ENCODE results near the gene PADI2. TPM values are rescaled to one million over a fixed set of nuclear protein-coding genes. Genes with fewer than 3 reads are reported as not detected.

PADI2 gene
- total RNA-seq, 4 donors from 2014 or later: 2.2 to 26.7 (median 15.3) TPM

DNA sequence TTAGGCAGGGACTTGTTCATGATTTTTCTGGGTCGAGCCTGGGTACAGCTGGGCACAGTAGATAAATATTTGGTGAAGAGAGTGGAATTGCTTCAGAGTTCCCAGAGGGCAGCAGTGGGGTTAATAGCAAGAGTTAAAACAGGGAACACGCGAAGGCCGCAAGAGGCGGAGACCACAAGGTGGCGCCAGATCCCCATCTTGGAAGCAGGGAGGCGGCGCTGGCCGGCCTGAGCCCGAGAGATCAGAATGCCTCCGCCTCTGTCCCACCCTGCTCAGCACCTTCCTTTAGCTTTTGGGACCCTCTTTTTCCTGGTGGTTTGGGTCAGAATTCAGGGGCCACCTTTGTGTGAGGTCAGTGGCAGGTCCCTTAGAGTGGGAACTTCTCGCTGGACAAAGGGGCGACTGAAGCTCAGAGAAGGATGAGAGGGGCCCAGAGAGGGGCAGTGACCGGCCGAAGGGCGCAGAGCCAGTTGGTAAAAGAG lies 6.5 kb upstream of the PADI2 start:
- intact Hi-C loops (cut with DNase I; ENCODE audit: low total_unique reads): loop anchor here (10.0 kb wide), 1 partner anchor 209 kb away; no protein-coding TSS in a partner anchor
- no peak overlapping the region for H3K4me3 ChIP-seq (ENCODE audit: low read depth, poor library complexity, severe bottlenecking)
- TF ChIP-seq, protein P1, sequence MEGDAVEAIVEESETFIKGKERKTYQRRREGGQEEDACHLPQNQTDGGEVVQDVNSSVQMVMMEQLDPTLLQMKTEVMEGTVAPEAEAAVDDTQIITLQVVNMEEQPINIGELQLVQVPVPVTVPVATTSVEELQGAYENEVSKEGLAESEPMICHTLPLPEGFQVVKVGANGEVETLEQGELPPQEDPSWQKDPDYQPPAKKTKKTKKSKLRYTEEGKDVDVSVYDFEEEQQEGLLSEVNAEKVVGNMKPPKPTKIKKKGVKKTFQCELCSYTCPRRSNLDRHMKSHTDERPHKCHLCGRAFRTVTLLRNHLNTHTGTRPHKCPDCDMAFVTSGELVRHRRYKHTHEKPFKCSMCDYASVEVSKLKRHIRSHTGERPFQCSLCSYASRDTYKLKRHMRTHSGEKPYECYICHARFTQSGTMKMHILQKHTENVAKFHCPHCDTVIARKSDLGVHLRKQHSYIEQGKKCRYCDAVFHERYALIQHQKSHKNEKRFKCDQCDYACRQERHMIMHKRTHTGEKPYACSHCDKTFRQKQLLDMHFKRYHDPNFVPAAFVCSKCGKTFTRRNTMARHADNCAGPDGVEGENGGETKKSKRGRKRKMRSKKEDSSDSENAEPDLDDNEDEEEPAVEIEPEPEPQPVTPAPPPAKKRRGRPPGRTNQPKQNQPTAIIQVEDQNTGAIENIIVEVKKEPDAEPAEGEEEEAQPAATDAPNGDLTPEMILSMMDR (IDR thresholded peaks at IDR 0.05): no peak
- no peak for TF ChIP-seq POLR2A (IDR thresholded peaks at IDR 0.05)
- WGBS, 2 donors: 12% methylated on average over 16 of the region's 16 CpGs
- peak; percentile 78 to 97 for DNase-seq (ENCODE audit: low spot score in 2 of 2)

DNA sequence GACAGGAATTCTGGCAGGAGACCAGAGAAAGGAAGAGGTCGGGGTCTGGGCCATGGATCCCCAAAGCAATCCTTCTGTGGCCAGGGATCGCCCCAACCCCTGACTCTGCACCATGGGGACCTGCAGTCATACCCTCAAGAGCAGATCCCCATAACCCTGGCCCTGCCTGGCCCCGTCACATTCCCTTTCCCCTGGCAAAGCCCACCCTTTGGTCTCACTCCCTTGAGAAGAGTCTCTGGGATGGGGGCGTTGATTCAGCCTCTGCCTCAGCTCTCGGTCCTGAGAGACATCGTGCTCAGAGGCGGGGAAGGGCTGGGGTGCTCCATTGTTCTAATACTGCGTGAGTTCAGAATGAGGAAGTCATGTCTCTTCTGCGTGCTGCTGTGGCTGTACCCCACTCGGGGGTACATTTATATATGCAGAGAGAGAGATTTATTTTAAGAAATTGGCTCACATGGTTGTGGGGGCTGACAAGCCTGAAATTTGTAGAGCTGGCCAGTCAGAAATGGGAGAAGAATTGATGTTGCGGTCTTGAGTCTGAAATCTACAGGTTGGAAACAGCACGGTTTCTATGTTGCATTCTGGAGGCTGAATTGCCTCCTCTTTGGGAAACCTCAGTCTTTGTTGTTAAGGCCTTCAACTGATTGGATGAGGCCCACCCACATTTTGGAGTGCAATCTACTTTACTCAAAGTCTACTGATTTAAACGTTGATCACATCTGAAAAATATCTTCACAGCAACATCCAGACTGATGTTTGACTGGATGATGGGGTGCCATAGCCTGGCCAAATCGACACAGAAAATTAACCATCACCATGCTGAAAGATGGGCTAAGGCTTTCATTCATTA lies 4.2 kb upstream of the PADI2 start:
- H3K4me3 ChIP-seq (ENCODE audit: low read depth, poor library complexity, severe bottlenecking): no peak overlapping the region
- 70 to 72% methylated on average over 14 of the region's 14 CpGs for WGBS, 2 donors
- intact Hi-C loops (cut with DNase I; ENCODE audit: low total_unique reads): loop anchor here (10.0 kb wide), 1 partner anchor 211 kb away; no protein-coding TSS in a partner anchor
- no peak for TF ChIP-seq POLR2A (IDR thresholded peaks at IDR 0.05)
- TF ChIP-seq, protein P1 (IDR thresholded peaks at IDR 0.05): no peak
- DNase-seq (ENCODE audit: low spot score in 2 of 2): no peak

DNA sequence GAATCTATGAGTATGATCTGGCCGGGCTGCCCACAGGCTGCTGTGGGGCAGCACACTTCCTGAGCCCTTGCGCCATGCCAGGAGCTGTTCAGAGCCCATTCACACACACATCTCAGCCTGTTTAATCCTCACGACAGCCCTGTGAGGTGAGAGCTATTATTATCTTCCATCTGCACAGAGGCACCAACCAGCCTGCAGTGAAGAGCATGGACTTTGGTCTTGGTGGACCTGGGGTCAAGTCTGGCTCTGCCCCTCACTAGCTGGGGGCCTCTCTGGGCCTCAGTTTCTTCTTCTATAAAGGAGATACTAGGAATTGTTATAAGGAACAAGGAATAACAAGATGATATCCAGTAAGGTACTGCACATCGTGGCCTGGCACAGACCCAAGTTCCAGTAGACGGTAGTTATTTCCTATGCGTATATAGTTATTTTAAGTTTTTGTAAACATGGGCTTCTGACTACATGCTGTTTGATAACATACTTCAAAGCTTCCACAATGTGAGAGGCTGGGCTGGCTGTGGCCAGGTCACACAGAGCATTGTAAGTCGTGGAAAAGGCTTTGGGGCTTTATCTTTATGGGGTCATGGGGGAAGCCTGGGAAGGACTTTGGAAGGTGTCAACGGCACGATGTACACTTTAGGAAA lies 3.4 kb upstream of the PADI2 start:
- whole genome bisulfite sequencing, 2 donors: 44 to 51% methylated on average over 9 of the region's 9 CpGs
- TF ChIP-seq, protein P1 (IDR thresholded peaks at IDR 0.05): no peak
- no peak for TF ChIP-seq POLR2A (IDR thresholded peaks at IDR 0.05)
- no peak for DNase-seq (ENCODE audit: low spot score in 2 of 2)
- intact Hi-C loops (cut with DNase I; ENCODE audit: low total_unique reads): loop anchor here (10.0 kb wide), 1 partner anchor 212 kb away; no protein-coding TSS in a partner anchor
- H3K4me3 ChIP-seq (ENCODE audit: low read depth, poor library complexity, severe bottlenecking): no peak overlapping the region

DNA sequence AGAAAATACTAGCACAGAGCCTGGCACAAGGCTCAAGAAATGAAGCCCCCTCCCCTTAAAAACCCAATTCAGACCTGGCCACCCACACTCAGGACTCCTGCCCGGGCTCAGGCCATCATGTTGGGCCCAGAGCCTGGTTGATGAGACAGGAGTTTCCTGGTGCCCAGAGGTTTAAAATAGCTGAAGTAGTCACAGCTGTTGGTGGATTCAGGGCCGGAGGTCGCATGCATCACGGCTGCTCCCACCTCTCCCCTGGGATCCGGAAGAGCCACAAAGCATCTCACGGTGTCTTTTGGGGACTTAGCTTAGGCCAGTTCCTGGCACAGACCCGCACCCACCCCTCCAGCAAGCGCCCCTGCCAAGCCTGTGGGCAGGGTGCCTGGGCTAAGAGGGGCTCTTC lies 2.6 kb upstream of the PADI2 start:
- TF ChIP-seq, protein P1 (IDR thresholded peaks at IDR 0.05): no peak
- no peak for TF ChIP-seq POLR2A (IDR thresholded peaks at IDR 0.05)
- intact Hi-C loops (cut with DNase I; ENCODE audit: low total_unique reads): loop anchor here (10.0 kb wide), 1 partner anchor 213 kb away; no protein-coding TSS in a partner anchor
- no peak for DNase-seq (ENCODE audit: low spot score in 2 of 2)
- H3K4me3 ChIP-seq (ENCODE audit: low read depth, poor library complexity, severe bottlenecking): no peak overlapping the region
- WGBS, 2 donors: 85% methylated on average over 8 of the region's 8 CpGs

DNA sequence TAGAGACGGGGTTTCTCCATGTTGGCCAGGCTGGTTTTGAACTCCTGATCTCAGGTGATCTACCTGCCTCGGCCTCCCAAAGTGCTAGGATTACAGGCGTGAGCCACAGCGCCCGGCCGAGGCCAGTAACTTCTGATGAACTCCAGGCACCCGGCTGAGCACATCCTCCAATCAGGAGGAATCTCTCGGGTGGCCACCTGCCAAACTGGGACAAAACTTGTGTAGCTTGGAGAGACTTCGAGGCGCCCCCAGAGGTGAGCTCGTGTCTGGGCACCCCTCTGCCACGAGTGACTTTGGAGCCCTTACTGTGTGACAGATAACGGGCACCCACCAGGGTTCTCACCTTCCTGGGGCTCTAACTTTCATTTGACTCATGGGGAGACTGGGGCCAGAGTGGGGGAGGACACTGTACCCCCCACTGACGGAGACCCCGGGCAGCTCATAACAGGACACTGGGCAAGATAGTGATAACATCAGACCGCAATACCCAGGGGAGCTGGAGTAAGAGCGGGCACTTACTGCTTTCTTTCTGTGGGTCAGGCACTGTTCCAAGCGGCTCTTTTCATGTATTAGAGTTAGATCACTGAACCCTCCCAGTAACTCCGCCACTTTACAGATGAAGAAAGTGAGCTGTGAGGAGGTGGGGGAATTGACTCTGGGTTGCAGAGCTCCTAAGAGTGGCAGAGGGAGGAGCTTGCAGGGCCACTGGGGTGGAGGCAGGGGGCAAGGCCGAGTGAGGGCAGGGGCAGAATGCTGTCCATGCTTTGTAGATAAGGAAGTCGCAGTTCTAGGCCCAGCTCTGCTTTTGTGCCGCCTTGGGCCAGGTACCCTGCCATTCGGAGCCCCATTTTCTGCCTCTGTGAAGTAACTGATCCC lies 1.9 kb upstream of the PADI2 start:
- no peak for DNase-seq (ENCODE audit: low spot score in 2 of 2)
- 78 to 80% methylated on average over 22 to 23 of the region's 23 CpGs for WGBS, 2 donors
- intact Hi-C loops (cut with DNase I; ENCODE audit: low total_unique reads): loop anchor here (10.0 kb wide), 1 partner anchor 214 kb away; no protein-coding TSS in a partner anchor
- H3K4me3 ChIP-seq (ENCODE audit: low read depth, poor library complexity, severe bottlenecking): no peak overlapping the region
- TF ChIP-seq, protein P1 (IDR thresholded peaks at IDR 0.05): no peak
- no peak for TF ChIP-seq POLR2A (IDR thresholded peaks at IDR 0.05)
